Spleen (tissue), 11 donors: Measurements from ENCODE around the gene CHST8. TPM values are rescaled to one million over a fixed set of nuclear protein-coding genes. Genes with fewer than 3 reads are reported as not detected.

ENCODE experiments used
- DNase-seq: peaks from one replicate; pipeline ENCODE4 v3.0.0-alpha.2; 2020
- H3K27ac ChIP-seq, 8 donors: fragments of 200-600 bp; sonication (generic) in 7 of 8; 1 replicate in 4 of 8; 2 replicates in 4 of 8; pipeline versions ENCODE4 v1.5.0 to v1.8.0; 2016 to 2021; ENCODE audit warnings: inconsistent platforms in 4 of 8, mild to moderate bottlenecking in 4 of 8, moderate library complexity in 1 of 8
- H3K27me3 ChIP-seq, 7 donors: fragments of 200-600 bp; sonication (generic) in 6 of 7; replicated peaks in 1 of 7; 1 replicate in 4 of 7; 2 replicates in 3 of 7; pipeline versions ENCODE4 v1.5.0 to v1.8.0; 2016 to 2021; ENCODE audit warnings: inconsistent platforms in 3 of 7, mild to moderate bottlenecking in 1 of 7
- H3K36me3 ChIP-seq, 6 donors: fragments of 200-600 bp; sonication (generic) in 5 of 6; 1 replicate in 4 of 6; 2 replicates in 2 of 6; pipeline versions ENCODE4 v1.5.0 to v1.8.0; 2016 to 2021; ENCODE audit warnings: inconsistent platforms in 2 of 6
- H3K4me1 ChIP-seq, 6 donors: fragments of 200-600 bp; sonication (generic) in 5 of 6; 1 replicate in 3 of 6; 2 replicates in 3 of 6; pipeline versions ENCODE4 v1.5.0 to v1.8.0; 2016 to 2021; ENCODE audit warnings: inconsistent platforms in 3 of 6
- H3K4me3 ChIP-seq, 8 donors: fragments of 200-600 bp; sonication (generic) in 7 of 8; 1 replicate in 4 of 8; 2 replicates in 4 of 8; pipeline versions ENCODE4 v1.5.0 to v1.8.0; 2016 to 2021; ENCODE audit warnings: inconsistent platforms in 4 of 8, mild to moderate bottlenecking in 4 of 8, moderate library complexity in 2 of 8
- H3K9me3 ChIP-seq, 8 donors: fragments of 200-600 bp; sonication (generic) in 7 of 8; 1 replicate in 4 of 8; 2 replicates in 4 of 8; pipeline versions ENCODE4 v1.5.0 to v1.8.0; 2016 to 2021; ENCODE audit warnings: inconsistent platforms in 4 of 8
- POLR2A ChIP-seq, 3 donors: fragments of 450-650 bp; IDR thresholded peaks; one replicate each; pipeline ENCODE4 v1.5.1; 2017; ENCODE audit warnings: antibody characterized with exemption in 3 of 3, mild to moderate bottlenecking in 1 of 3
- POLR2AphosphoS5 ChIP-seq, 3 donors: sonication (generic); formaldehyde crosslinking; IDR thresholded peaks; one replicate each; pipeline ENCODE4 v1.5.1; 2017; ENCODE audit warnings: antibody characterized with exemption in 3 of 3
- WGBS, 5 donors: extraction: QIAGEN DNeasy Blood & Tissue Kit in 3 of 5; methylation state at CpG; one replicate each; pipeline versions ENCODE4 v1.1.5 to v1.1.7; 2013 to 2018; 5-methylcytosine and 5-hydroxymethylcytosine counted together
- intact Hi-C: fragments of 100-400 bp; cut with DNase I; formaldehyde crosslinking; loops from one replicate; pipeline ENCODE4 v1.15.0; 2023; ENCODE audit warnings: low total_unique reads
- polyA plus RNA-seq, 3 donors: library from polyadenylated mRNA; stranded (reverse); fragments of 200-250 nt; gene quantifications; one replicate each; pipeline ENCODE4 v1.2.1, GENCODE V29; 2013
- total RNA-seq, 7 donors: library from RNA; depleted of rRNA in 3 of 7; stranded (reverse); fragments of >200 nt in 3 of 7; fragmentation: NEBNext Ultra II Directional in 4 of 7; extraction: Animal tissue kit (Norgen Biotek cat#: 25700) in 4 of 7; gene quantifications; one replicate each; pipeline versions ENCODE4 v1.1.0 to v1.2.1, GENCODE V29; 2016 to 2021
- TF ChIP-seq, protein P1 (sequence below), 11 experiments: fragments of 200-600 bp in 7 of 11; fragments of 450-650 bp in 4 of 11; sonication (generic) in 4 of 11; IDR thresholded peaks in 8 of 11; conservative IDR thresholded peaks in 3 of 11; 1 replicate in 7 of 11; 2 replicates in 4 of 11; pipeline versions ENCODE4 v1.4.0 to v1.8.0; 2016 to 2021; ENCODE audit warnings: antibody characterized with exemption in 11 of 11, inconsistent platforms in 4 of 11, mild to moderate bottlenecking in 1 of 11
- donor health status: healthy with polysubstance abuse.
- donor health status: DM: no; HTN: no; CAD: no; lungs with moderate emphysema.
- donor health status: DM: no; HTN: no; CAD: no.
- donor health status: Bipolar disorder and iron deficiency.
- donor health status: healthy.
- donor health status: DM: no; HTN: no; CAD: no.
- donor health status: DM: yes; HTN: yes; CAD: no.

CHST8 gene
- total and polyA plus RNA-seq, 10 donors = 0.43 to 4.0 (median 1.6) TPM

DNA sequence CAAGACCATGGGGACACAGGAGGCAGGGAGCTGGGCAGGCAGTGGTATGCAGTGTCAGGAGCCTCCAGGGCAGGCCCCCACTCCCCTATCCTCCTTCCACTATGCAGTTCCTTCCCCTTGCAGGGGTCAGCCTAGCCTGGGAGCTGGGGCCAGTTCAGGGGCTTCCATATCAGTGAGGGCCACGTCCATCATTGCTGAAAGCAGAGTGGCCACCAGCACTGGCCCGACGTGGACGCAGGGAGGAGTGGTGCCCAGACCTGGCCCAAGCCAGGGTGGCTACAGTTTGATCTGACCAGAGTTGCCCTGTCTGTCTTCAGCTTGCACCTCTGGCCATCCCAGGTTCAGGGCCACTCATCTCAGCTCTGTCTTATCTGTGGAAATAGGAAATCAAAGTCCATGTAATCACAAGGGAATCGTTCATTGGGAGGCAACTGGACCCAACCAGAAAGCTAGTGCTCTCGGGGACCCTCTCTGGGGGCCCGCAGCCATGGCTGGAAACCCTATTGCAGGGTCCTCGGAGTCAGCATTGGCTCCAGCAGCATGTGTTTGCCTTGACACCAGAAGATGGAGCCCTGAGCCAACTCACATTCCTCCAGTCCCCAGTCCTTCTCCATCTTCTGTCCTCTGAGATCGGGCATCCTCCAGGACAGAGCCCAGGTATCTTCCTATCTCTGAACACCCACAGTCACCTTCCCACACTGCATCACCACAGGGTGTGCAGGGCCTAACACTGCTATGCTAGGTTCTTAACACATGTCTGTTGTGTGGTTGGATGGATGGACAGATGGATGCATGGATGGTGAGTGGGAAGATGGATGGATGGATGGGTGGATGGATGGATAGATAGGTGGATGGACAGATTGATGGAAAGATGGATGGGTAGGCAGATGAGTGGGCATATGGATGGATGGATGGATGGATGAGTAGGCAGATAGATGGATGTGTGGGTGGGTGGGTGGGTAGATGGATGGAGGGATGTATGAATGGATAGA lies 99.2 kb downstream of the CHST8 start:
- H3K36me3 ChIP-seq = no peaks in the 10 kb centered on the region
- peak; percentile 42 for DNase-seq
- TF ChIP-seq, protein P1, sequence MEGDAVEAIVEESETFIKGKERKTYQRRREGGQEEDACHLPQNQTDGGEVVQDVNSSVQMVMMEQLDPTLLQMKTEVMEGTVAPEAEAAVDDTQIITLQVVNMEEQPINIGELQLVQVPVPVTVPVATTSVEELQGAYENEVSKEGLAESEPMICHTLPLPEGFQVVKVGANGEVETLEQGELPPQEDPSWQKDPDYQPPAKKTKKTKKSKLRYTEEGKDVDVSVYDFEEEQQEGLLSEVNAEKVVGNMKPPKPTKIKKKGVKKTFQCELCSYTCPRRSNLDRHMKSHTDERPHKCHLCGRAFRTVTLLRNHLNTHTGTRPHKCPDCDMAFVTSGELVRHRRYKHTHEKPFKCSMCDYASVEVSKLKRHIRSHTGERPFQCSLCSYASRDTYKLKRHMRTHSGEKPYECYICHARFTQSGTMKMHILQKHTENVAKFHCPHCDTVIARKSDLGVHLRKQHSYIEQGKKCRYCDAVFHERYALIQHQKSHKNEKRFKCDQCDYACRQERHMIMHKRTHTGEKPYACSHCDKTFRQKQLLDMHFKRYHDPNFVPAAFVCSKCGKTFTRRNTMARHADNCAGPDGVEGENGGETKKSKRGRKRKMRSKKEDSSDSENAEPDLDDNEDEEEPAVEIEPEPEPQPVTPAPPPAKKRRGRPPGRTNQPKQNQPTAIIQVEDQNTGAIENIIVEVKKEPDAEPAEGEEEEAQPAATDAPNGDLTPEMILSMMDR (IDR thresholded peaks at IDR 0.05 in 8 of 11, conservative IDR thresholded peaks at IDR 0.05 in 3 of 11) = no peak
- no peak for TF ChIP-seq POLR2A (IDR thresholded peaks at IDR 0.05)
- TF ChIP-seq POLR2AphosphoS5 (IDR thresholded peaks at IDR 0.05) = no peak
- H3K9me3 ChIP-seq = peaks cover 0 to 10% (median 3%) of the 10 kb centered on the region in 8 donors
- H3K4me3 ChIP-seq = no peak overlapping the region
- intact Hi-C loops = no loop called here
- H3K27ac ChIP-seq = no peak overlapping the region
- 64 to 84% (median 72%) methylated on average over 8 to 9 of the region's 9 CpGs for WGBS, 5 donors
- H3K4me1 ChIP-seq = no peaks in the 10 kb centered on the region
- H3K27me3 ChIP-seq = peaks cover 0 to 47% (median 0%) of the 10 kb centered on the region in 7 donors

DNA sequence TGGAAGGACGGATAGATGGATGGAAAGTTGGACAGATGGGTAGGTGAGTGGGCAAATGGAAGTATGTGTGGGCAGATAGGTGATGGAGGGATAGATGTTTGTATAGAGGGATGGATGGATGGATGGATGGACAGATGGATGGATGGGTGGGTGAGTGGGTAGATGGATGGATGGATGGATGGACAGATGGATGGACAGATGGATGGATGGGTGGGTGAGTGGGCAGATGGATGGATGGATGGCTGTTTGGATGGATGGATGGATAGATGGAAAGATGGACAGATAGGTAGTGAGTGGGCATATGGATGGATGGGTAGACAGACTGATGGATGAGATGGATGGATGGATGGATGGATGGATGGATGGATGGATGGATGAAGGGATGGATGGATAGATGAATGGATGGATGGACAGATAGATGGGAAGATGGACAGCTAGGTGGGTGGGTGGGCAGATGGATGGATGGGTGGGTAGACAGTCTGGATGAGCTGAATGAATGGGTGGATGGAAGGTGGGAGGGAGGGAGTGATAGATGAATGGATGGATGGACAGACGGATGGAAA lies 100.1 kb downstream of the CHST8 start:
- Histone ChIP-seq H3K9me3 (peaks cover 0 to 1% (median 0%) of the 10 kb centered on the region in 8 donors), H3K27me3 (peaks cover 0 to 47% (median 0%) of the 10 kb centered on the region in 7 donors), H3K4me3 (no peak overlapping the region), H3K36me3 (no peaks in the 10 kb centered on the region), H3K27ac (no peak overlapping the region), H3K4me1 (no peaks in the 10 kb centered on the region)
- TF ChIP-seq, protein P1 (IDR thresholded peaks at IDR 0.05 in 8 of 11, conservative IDR thresholded peaks at IDR 0.05 in 3 of 11) = no peak
- TF ChIP-seq POLR2AphosphoS5 (IDR thresholded peaks at IDR 0.05) = no peak
- TF ChIP-seq POLR2A (IDR thresholded peaks at IDR 0.05) = no peak
- no peak for DNase-seq
- intact Hi-C loops = no loop called here
- WGBS, 5 donors = 60 to 85% (median 80%) methylated on average over 2 of the region's 2 CpGs

DNA sequence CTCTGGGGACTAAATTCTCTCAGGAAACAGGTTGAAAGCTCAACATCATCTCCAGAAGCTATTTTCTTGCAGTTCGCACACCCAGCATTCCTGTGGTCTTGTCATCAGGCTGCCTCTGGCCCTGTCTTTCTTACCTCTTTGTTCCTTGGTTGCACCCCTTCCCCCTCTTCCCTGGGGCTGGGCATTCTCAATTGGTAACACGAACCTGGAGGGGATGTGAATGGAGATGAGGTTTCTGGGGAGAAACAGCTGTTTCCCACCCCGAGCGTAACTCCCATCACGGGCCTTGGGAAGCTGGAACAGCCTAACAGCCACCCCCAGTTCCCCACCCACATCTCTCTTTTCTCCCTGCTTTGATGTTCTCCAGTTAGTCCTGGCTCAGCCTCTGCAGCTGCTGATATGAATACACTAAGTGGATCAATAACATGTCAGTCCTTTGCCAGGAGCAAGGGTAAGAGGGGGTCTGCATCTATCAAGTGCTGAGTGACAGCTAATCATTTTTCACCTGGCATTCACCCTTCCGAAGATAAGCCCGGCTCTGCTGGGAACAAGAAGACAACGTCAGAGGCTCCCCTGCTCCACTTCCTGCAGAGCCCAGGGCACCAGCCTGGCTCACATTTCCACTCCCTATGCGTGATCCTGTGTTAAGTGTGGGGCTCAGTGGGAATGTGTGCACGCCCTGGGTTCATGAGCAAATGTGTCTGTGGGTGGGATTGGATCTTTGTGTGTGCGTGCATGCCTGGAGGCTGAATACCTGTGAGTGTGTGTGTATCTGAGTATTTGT lies 100.9 kb downstream of the CHST8 start:
- Histone ChIP-seq H3K4me3 (no peak overlapping the region), H3K4me1 (no peaks in the 10 kb centered on the region), H3K27me3 (peaks cover 0 to 47% (median 0%) of the 10 kb centered on the region in 7 donors), H3K36me3 (no peaks in the 10 kb centered on the region), H3K9me3 (no peaks in the 10 kb centered on the region), H3K27ac (no peak overlapping the region)
- no peak for TF ChIP-seq POLR2A (IDR thresholded peaks at IDR 0.05)
- TF ChIP-seq POLR2AphosphoS5 (IDR thresholded peaks at IDR 0.05) = no peak
- TF ChIP-seq, protein P1 (IDR thresholded peaks at IDR 0.05 in 8 of 11, conservative IDR thresholded peaks at IDR 0.05 in 3 of 11) = no peak
- DNase-seq = peak; percentile 58
- WGBS, 5 donors = 45 to 59% (median 51%) methylated on average over 11 of the region's 11 CpGs
- intact Hi-C loops = no loop called here
